Fibroblast of mammary gland (primary cell): ENCODE data around the gene ANXA2R.
"Not testable (repeated sequence)": the region's sequence is repeated elsewhere in the genome, so short reads cannot be mapped to it uniquely, and the experiment has no call there.

ENCODE experiments used
- DNase-seq: peaks from one replicate; pipeline ENCODE4 v3.0.0-alpha.2; 2010; ENCODE audit warnings: low read depth
- H3K4me3 ChIP-seq: 2 replicates; pipeline ENCODE4 v1.5.1; 2011; ENCODE audit warnings: low read depth, mild to moderate bottlenecking, low read length, moderate library complexity; ENCODE audit not compliant: control insufficient read depth
- TF ChIP-seq, protein P1 (sequence below): conservative IDR thresholded peaks from 2 replicates; pipeline ENCODE4 v1.5.1; 2011; ENCODE audit warnings: low read depth, low read length, inconsistent platforms; ENCODE audit not compliant: control insufficient read depth, insufficient read depth

Gene ANXA2R

GRCh38 chr5:43074987-43075318 is 34.8 kb upstream of the ANXA2R start:
- DNase-seq, result no peak
- H3K4me3 ChIP-seq, result no peak overlapping the region
- TF ChIP-seq, protein P1, sequence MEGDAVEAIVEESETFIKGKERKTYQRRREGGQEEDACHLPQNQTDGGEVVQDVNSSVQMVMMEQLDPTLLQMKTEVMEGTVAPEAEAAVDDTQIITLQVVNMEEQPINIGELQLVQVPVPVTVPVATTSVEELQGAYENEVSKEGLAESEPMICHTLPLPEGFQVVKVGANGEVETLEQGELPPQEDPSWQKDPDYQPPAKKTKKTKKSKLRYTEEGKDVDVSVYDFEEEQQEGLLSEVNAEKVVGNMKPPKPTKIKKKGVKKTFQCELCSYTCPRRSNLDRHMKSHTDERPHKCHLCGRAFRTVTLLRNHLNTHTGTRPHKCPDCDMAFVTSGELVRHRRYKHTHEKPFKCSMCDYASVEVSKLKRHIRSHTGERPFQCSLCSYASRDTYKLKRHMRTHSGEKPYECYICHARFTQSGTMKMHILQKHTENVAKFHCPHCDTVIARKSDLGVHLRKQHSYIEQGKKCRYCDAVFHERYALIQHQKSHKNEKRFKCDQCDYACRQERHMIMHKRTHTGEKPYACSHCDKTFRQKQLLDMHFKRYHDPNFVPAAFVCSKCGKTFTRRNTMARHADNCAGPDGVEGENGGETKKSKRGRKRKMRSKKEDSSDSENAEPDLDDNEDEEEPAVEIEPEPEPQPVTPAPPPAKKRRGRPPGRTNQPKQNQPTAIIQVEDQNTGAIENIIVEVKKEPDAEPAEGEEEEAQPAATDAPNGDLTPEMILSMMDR, result no peak

DNA sequence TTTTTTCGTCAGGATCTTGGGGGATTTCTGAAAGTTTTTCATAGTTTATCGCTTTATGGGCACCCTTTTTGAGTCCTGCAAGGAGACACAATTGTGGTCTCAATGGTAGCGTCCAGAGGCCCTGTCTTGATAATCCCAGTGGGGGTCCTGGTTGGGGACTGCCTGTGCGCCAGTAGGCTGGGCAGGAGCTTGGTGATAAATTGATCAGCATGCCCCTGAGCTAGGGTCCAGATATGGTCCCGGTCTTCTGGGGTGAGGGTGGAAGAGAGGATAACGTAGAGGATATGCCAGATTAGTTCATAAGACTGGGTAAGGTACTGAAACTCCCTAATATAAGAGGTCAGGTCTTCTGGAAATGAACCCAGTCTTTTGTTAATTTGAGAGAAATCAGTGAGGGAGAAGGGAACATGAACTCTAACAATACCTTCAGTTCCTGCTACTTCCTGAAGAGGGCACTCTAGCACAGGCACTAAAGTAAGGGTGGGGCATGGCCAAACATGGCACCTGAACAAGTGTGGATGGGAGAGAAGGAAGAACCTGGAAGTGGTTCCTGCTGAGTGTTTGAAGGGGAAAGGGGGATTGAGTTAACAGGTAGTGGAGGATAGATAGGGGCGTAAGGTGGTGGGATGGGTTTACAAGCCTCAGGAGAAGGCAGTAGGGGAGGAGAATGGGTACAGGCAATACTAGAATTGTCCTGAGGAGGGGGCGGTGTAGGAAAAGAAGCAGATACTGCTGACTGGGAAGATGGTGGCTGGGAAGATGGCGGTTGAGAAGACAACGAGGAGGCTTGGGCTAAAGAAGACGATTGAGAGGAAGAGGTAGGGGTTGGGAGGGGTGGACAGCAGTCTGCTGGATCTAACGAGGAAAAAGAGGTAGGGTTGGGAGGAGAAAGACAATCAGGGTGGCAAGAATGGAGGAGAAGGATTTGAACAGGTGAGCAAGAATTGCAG is 33.8 kb upstream of the ANXA2R start:
- TF ChIP-seq, protein P1, result peak; percentile 69
- peak; percentile 58 for DNase-seq
- no peak overlapping the region for H3K4me3 ChIP-seq

- DNase-seq, result not testable (repeated sequence)
- H3K4me3 ChIP-seq, result peak overlapping the region; percentile 95
Observed at GRCh38 chr5:43069401-43069720, 29.2 kb upstream of the ANXA2R start.

- DNase-seq, result no peak
- TF ChIP-seq, protein P1, result no peak
- H3K4me3 ChIP-seq, result peak overlapping the region; percentile 95
Observed at GRCh38 chr5:43068037-43068436, 27.9 kb upstream of the ANXA2R start.

- peak; percentile 93 for DNase-seq
- TF ChIP-seq, protein P1, result no peak
Observed at GRCh38 chr5:43066799-43067741, 27.0 kb upstream of the ANXA2R start.

DNA sequence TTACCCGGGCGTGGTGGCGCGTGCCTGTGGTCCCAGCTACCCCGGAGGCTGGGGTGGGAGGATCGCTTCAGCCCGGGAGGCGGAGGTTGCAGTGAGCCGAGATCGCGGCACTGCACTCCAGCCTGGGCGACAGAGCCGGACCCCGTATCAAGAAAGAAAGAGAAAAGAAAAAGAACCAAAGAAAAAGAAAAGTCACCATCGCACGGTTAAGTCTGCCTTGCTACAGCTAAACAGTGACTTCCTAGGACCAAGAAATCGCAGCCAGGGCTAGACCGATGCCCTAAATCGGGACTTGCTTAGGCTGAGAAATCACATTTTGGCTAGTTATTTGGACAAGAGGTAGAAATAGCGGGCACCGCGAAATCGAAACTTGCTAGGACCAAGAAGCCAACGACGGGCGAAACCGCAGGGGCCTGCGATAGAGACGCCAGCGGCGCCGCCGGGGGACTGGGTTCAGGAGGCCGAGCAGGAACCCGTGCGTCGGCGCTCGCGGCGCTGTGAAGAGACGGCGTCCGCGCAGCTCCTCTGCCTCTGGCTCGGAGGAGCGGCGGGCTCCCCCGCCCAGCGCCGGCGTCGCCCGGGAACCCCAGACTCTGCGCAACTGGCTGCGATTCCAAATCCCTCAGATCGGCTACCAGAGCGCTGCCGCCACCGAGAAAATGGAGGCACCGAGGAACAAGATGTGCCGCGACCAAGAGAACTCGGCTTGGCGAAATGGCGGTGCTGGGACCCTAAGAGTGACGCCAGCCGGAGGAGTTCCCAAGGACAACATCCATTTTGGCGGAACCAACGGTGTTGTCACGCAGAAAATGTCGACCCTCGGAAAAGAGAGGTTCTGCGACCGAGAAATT is 26.1 kb upstream of the ANXA2R start:
- DNase-seq, result peak; percentile 66
- H3K4me3 ChIP-seq, result peak overlapping the region; percentile 95
- TF ChIP-seq, protein P1, result no peak

More at GRCh38 chr5:43066799-43067741, 27.0 kb upstream of the ANXA2R start:
- peak overlapping the region; percentile 95 for H3K4me3 ChIP-seq
